ENCODE data around the gene SKP2.

SKP2 gene

DNA sequence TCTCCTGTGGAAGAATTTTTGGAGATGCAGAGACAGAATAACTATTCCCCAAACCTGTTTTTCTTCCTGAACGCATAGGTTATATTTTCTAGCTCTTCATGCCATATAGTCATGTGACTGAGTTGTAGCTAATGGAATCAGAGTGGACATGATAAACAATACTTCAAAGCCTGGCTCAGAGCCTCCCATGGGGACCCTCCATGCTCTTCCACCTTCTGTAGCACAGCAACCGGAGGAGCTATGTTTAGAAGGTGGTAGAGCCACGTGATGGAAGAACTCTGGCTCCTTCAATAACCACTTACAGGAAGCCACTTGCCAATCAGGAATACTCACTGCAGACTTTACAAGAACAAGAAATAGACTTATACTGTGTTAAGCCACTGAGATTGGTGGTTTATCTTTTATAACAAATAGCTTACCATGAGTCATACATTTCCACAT lies 50.6 kb downstream of the SKP2 start:
- no peak for DNase-seq

- DNase-seq = no peak
These were observed 53.4 kb downstream of the SKP2 start for GRCh38 chr5:36205329-36205728.

DNA sequence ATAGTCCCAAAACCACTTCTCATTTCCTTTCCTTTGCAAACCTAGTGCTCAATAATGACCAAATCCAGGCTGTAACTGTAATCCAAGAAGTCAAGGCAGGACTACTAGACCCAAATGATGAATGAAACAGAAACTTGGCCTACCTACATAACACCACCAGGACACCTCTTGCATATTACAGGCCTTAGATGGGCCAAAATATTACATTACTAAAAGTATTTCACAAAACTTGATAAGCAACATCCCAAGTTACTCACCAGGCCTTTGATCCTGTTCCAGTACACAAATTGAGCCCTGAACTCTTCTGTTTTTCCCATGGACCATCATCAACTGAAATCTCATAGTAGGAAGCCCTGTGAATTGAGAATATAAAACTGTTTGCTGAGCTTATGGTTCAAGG lies 55.0 kb downstream of the SKP2 start:
- no peak for DNase-seq

- DNase-seq = no peak
These were observed 56.9 kb downstream of the SKP2 start for GRCh38 chr5:36208786-36209185.

- no peak for DNase-seq
These were observed 57.8 kb downstream of the SKP2 start for GRCh38 chr5:36209664-36210063.

DNA sequence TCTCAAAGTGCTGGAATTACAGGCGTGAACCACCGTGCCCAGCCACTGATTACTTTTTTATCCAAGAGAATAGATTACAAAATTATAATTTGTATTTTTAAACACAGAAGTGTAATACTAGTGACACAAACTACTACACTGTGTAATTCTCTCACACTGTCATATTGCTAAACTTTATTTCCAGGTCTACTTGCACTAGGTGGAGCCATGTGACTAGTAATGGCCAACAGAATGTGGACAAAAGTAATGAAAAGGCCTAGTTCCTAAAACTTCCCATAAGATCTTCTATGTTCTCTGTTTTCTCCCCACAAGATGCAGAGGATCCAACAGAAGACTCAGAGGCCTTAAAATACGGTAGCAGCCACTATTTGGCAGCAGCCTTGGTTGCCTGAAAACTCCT lies 62.5 kb downstream of the SKP2 start:
- no peak for DNase-seq

DNA sequence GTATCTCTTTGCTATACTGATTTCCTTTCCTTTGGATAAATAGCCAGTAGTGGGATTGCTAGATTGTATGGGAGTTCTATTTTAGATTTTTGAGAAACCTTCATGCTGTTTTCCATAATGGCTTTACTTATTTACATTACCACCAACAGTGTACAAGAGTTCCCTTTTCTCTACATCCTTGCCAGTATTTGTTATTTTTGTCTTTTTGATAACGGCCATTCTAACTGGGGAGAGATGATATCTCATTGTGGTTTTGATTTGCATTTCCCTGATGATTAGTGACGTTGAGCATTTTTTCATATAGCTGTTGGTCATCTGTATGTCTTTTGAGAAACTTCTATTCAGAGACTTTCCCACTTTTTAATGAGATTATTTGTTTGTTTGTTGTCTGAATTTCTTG lies 64.0 kb downstream of the SKP2 start:
- DNase-seq = no peak

GRCh38 chr5:36217567-36217966 lies 65.7 kb downstream of the SKP2 start:
- DNase-seq = no peak

DNA sequence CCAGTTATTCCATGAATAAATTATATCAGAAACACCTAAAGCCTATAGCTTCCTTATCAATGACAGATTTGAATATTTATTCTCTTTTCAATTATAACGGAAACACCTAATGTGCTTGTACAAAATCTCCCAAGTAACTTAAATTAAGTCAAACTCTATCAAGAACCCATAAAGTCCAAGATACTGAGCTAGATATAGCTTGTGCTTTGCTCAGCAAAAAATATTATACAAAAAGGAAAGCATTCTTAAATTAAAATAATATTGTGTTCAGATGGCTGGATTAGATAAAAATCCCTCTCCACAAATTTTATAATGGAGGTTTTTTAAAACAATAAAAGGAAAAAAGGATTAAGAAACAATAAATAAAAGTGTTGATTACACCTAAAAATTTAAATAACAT lies 66.1 kb downstream of the SKP2 start:
- no peak for DNase-seq

DNA sequence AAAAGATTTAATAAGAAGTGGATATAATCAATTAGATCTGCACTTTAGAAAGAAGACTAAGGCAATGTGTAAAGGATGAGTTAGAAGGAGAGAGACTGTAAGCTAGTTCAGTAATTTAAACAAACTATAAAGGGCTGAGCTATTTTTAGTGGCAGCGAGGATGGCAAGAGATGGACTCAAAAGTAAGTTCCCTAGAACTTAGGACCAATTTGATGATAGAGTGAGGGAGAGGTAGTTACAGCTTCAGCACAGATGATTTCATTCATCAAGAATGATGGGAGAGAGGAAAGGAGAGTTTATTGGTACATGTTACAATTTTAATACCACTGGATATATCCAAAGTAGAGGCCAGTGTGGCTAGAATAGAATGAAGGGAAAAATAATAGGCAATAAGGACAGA lies 70.7 kb downstream of the SKP2 start:
- DNase-seq = no peak

DNA sequence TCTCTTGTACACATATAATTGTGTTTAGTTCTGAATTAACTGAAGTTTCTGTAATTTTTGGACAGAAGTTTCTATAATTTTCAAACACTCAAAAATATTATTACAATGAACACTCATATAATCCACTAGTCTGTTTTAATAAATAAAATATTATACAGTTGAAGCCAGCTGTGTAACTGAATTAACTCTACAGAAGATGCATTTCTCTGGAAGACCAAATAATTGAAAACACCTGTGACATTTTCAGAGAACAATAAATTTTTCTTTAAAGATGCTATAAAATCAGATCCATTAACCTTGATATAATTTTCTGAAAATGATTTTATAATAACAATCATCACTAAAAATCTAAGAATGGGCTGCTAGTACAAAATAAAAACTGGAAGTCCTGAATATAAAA lies 75.1 kb downstream of the SKP2 start:
- no peak for DNase-seq

DNA sequence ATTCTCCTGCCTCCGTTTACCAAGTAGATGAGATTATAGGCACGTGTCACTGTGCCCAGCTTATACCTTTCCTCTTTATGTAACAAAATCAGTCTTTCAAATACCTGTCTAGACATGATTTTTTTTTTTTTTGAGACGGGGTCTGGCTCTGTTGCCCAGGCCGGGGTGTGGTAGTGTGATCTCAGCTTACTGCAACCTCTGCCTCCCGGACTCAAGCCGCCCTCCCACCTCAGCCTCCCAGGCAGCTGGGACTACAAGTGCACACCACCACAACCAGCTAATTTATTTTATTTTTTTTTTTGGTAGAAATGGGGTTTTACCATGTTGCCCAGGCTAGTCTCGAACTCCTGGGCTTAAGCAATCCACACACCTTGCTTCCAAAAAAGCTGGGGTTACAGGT lies 76.6 kb downstream of the SKP2 start:
- no peak for DNase-seq

- no peak for DNase-seq
These were observed 78.4 kb downstream of the SKP2 start for GRCh38 chr5:36230151-36230790.

DNA sequence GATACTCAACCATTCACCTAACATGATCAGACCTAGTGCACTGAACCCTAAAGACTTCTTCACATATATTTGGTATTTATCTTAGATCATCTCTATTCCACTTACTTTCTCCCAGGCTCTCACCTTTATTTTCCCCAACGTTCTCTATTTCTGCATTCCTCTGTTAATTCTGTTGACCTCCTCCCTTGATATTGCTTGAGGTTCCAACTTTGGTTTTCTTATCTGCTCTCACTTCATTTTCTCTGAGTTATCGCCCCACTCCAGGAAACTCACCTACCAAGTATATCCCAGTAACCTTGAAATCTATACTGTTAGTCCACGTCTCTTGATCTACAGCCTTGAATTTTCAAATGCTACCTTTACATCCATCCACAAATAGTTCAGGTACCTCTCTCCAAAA lies 80.6 kb downstream of the SKP2 start:
- DNase-seq = no peak
